ENCODE measurements around the gene ARHGEF28. TPM values are rescaled to one million over a fixed set of nuclear protein-coding genes. Genes with fewer than 3 reads are reported as not detected.

Gene ARHGEF28
- total and polyA plus RNA-seq, 2 of the 13 experiments (the other 11 are each of a cell fraction or from before 2014, with no cell fraction given), result 17.4 to 34.1 TPM

DNA sequence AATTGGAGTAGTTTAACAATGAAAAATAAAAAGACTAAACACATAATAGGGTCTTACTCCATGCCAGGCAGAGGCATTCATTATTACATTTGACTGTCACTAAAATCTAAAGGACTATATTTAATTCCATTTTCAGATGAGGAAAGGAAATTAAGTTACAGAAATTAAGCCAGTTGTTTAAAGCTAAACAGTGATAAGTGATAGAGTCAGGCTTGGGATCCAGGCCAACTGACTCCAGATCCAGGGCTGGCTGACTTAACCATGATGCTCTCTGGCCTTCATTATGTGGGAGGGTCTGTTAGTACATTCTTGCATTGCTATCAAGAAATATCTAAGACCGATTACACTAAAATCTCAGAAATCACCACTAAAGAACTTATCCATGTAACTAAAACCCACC, 107.2 kb downstream of the ARHGEF28 start:
- Histone ChIP-seq H3K9me3 (ENCODE audit: low read length) (no peaks in the 10 kb centered on the region), H2AFZ (ENCODE audit: low read length) (no peak overlapping the region), H3K9ac (ENCODE audit: insufficient read depth, low read depth, low read length) (no peak overlapping the region), H3K36me3 (replicated peaks in 1 of 2; ENCODE audit: control insufficient read depth in 1 of 2, insufficient read depth in 2 of 2, low read length in 2 of 2) (peaks cover 0 to 4% of the 10 kb centered on the region in 2 experiments; a peak in 1 of 5 replicates), H3K79me2 (ENCODE audit: insufficient read depth, low read length) (peaks cover 7% of the 10 kb centered on the region), H3K27me3 (ENCODE audit: control insufficient read depth in 1 of 2, insufficient read depth in 2 of 2, low read length in 2 of 2) (no peaks in the 10 kb centered on the region), H3K27ac (ENCODE audit: extremely low read length, insufficient read depth, low read length) (no peak overlapping the region), H4K20me1 (ENCODE audit: insufficient read depth, low read length) (no peaks in the 10 kb centered on the region), H3K4me2 (ENCODE audit: low read depth, low read length) (no peak overlapping the region), H3K4me1 (ENCODE audit: insufficient read depth, low read length) (peaks cover 38% of the 10 kb centered on the region), H3K4me3 (replicated peaks in 1 of 3; ENCODE audit: insufficient read depth in 1 of 3, low read depth in 2 of 3, low read length in 3 of 3) (no peak overlapping the region)
- no TSS peak for BruUV-seq (replicated peaks)
- CTCF ChIA-PET (ENCODE audit: low intra/inter-chr PET ratio, low total read pairs), result no interaction called here
- TF ChIP-seq PPARG (CRISPR knock-in tag; conservative IDR thresholded peaks at IDR 0.05) (no peak), ZNF101 (CRISPR knock-in tag; IDR thresholded peaks at IDR 0.05; ENCODE audit: borderline replicate concordance, low read depth) (no peak), AGO2 (optimal IDR thresholded peaks at IDR 0.05; ENCODE audit: low read depth, low read length) (no peak), ADNP (CRISPR knock-in tag; IDR thresholded peaks at IDR 0.05) (no peak), ZNF577 (CRISPR knock-in tag; IDR thresholded peaks at IDR 0.05; ENCODE audit: borderline replicate concordance, low read depth) (no peak), ZNF557 (CRISPR knock-in tag; IDR thresholded peaks at IDR 0.05) (no peak), ZKSCAN5 (CRISPR knock-in tag; IDR thresholded peaks at IDR 0.05) (no peak), HNRNPUL1 (IDR thresholded peaks at IDR 0.05; ENCODE audit: low read depth, low read length) (no peak), SIX1 (CRISPR knock-in tag; IDR thresholded peaks at IDR 0.05; ENCODE audit: borderline replicate concordance) (no peak)
- TF ChIP-seq, protein P1, sequence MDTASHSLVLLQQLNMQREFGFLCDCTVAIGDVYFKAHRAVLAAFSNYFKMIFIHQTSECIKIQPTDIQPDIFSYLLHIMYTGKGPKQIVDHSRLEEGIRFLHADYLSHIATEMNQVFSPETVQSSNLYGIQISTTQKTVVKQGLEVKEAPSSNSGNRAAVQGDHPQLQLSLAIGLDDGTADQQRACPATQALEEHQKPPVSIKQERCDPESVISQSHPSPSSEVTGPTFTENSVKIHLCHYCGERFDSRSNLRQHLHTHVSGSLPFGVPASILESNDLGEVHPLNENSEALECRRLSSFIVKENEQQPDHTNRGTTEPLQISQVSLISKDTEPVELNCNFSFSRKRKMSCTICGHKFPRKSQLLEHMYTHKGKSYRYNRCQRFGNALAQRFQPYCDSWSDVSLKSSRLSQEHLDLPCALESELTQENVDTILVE (CRISPR knock-in tag; IDR thresholded peaks at IDR 0.05), result no peak
- TF ChIP-seq, protein P2, sequence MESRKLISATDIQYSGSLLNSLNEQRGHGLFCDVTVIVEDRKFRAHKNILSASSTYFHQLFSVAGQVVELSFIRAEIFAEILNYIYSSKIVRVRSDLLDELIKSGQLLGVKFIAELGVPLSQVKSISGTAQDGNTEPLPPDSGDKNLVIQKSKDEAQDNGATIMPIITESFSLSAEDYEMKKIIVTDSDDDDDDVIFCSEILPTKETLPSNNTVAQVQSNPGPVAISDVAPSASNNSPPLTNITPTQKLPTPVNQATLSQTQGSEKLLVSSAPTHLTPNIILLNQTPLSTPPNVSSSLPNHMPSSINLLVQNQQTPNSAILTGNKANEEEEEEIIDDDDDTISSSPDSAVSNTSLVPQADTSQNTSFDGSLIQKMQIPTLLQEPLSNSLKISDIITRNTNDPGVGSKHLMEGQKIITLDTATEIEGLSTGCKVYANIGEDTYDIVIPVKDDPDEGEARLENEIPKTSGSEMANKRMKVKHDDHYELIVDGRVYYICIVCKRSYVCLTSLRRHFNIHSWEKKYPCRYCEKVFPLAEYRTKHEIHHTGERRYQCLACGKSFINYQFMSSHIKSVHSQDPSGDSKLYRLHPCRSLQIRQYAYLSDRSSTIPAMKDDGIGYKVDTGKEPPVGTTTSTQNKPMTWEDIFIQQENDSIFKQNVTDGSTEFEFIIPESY (CRISPR knock-in tag; IDR thresholded peaks at IDR 0.05), result no peak
- POLR2A ChIA-PET, result no interaction called here
- 100% methylated on average over 1 of the region's 1 CpG for WGBS (ENCODE audit: low lambda C conversion rate)
- ATAC-seq (no peak), FAIRE-seq (no peak), DNase-seq (ENCODE audit: low spot score) (no peak)
- in situ Hi-C loops (cut with HindIII; ENCODE audit: extremely low pct_ligation_motif_present, low pct_unique_long_range_greater_than_20kb) (no loop called here), intact Hi-C loops (cut with micrococcal nuclease; ENCODE audit: unreplicated experiment) (no loop called here)
